HPDE6-E6E7 (cell line): Measurements from ENCODE around the gene PRPF38B.
A peak's percentile ranks its signal among the peaks of the same experiment; 100 is the strongest.

Experiments used
- DNase-seq: peaks from one replicate; pipeline ENCODE4 v3.0.0; 2011; ENCODE audit warnings: missing footprints; ENCODE audit errors: extremely low spot score

Gene PRPF38B

DNA sequence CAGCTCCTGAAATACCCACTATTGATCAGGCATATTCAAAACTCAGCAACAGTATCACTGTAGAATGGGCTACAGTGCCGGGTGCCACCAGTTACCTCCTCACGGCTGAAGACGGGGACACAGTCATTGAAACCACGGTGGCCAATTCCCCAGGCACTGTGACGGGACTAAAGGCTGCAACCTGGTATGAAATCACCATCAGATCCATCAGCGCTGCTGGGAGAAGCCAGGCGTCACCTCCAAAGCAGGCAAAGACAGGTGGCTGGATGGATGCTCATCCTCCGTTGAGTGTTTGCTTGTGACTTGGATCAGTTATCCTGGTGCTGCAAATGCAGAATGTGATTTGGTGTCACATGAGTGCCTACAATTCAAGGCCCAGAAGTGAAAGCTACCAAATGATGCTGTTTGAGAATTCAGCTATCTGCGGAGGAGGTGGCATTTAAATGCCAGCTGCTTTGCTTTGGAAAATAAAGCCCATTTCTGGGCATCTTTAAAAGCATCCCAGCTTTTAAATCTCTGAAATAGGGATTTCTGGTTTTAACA, 25.7 kb downstream of the PRPF38B start:
- DNase-seq, result no peak

DNA sequence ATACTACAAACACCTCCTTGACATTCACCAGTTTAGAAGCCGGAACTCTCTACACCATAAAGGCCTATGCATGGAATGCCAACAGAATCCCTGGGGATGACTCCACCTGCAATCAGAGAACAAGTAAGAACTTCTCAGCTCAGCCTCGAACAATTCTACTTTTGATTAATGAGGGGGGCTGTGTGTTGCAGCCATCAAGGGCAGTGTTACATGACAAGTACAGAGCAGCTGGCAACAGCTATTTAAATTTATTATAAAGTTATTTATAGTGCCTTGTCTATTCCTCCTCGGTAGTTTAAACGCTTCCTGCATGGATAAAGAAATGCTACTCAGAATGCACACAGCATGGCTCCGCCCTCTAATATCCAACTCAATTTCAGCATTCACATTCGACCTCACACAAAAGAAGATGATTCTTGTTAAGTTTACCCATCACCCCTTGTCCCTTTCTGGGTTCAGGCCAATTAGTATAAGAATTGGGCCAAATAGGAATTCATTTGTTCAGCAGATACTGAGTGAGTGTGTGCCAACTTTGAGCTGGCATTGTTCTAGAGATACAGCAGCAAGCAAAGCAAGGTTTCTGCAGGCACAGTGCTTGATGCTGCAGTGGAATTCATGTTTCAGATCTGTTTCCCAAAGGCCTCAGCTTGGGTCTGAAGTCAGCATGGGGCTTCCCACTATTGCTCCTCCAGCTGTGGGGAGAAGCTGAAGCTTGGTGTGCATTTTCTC, 27.0 kb downstream of the PRPF38B start:
- DNase-seq, result no peak

DNA sequence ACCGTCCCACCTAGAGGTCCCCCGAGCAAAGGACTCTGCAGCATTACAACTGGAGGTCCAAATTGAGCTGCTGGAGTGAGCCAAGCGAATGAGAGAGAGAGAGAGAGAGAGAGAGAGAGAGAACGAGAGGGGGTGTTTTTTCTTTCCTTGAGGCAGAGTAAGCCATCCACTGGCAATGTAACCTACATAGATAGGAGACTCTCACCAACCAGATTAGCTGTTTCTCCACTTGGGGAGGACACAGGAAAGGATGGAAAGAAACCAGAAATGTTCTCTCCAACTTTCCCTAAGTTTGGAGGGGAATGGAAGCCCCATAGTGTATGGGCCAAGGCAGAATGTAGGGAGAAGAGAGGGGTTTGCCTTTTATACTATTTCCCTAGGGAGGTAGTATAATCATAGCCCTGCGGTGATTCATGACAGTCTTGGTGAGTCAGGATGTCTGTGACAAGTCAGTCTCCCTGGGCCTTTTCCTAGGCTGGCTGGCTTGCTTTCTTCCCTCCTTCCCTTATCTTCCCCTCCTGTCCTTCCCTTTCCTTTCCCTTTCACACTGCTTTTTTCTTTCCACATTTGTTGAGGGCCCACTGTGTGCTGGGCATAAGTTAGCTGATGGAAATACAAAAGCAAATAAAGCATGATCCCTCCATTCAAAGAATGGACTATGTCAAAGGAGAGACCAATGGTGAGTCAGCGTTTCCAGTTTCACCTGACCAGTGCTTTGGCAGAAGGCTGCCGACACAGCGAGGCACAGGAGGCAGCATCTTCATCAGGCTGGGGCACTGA, 27.7 kb downstream of the PRPF38B start:
- DNase-seq, result peak; percentile 79

DNA sequence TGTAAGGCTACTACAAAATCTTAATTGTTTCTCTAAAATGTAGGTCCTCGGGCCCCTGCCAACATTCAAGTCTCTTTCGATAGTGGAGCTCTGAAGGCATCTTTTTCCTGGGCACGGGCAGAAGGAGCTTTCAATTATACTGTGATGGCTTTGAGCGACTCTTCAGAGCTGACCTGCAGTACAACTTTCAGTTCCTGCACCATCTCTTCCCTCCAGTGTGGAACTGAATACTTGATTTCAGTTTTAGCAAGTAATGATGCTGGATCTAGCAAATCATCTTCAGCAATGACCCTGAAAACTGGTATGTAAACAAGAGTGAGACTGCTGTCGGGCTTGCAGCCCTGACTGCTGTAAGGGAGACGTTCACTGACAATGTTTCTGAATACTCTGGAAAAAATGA, 30.2 kb downstream of the PRPF38B start:
- no peak for DNase-seq

DNA sequence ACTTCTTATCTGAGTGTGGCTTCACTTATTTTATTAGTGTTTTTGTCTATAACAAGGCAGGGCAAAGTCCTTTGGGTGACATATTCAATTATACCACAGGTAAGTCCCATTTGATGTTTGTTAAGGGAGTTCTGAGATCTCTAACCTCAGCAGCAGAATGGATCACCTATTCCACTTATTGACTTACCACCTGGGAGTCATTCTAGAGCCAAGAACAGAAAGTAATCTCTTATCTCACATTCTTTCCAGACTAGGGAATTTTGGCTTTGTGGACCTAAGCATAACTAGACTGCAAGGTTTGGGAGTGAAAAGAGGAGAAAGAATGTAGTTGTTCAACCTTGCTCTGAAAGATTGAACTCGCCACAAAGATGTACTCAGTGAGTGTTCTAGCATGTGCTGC, 33.8 kb downstream of the PRPF38B start:
- no peak for DNase-seq

DNA sequence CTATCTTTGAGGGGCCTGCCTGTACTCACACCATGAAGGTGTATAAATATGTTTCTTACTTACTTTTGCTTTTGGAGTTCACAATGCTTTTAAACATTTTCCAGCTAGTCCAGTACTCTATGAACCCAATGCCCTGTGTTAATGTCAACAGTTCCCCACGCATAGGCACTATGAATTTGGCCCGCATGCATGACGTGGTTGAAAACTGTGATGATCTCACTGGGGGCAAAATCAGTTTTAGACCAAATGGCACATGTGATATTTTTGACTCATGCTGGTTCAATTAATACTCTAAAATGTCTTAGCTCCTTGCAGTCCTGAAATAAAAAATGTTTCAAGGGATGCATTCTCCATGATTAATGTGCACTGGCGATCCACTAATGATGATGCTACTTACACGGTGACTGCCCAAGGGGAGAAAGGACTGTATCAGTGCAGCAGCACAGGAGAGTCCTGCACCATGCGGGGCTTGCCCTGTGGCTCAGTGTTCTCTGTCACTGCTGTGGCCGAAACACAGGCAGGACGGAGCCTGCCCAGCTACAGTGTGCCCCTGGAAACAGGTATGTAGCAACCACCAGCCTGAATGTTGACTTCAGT, 36.3 kb downstream of the PRPF38B start:
- DNase-seq, result no peak

DNA sequence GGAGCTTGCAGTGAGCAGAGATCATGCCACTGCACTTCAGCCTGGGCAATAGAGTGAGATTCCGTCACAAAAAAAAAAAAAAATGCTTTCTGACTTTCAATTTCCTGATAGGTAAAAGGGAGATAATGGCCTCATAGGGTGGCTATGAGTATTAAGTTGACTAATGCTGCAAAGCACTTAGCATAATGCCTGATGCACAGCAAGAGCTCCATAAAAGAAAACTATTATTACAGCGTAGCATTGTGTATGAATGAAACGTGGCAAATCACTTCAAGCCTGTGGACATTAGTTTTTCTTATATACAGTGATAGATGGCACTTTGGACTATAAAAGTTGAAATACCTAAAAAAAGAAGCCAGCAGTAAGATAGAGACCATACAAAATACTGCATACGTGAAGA, 37.4 kb downstream of the PRPF38B start:
- DNase-seq, result no peak

DNA sequence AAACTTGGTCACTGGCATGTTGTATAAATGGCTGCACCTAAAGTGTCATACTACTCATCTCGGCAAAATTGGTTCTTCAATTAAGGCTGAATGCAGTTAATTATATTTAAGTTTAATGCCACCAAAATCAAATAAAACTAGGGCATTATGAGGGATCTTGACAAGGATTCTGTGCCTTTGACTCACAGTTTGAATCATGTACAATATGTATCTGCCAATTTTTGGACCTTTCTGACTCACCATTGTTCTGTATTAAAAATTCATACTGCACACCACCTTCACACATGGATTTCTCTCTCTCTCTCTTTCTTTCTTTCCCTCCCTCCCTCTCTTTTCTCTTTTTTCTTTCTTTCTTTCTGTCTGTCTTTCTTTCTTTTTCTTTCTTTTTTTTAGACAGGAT, 40.3 kb downstream of the PRPF38B start:
- DNase-seq, result no peak

DNA sequence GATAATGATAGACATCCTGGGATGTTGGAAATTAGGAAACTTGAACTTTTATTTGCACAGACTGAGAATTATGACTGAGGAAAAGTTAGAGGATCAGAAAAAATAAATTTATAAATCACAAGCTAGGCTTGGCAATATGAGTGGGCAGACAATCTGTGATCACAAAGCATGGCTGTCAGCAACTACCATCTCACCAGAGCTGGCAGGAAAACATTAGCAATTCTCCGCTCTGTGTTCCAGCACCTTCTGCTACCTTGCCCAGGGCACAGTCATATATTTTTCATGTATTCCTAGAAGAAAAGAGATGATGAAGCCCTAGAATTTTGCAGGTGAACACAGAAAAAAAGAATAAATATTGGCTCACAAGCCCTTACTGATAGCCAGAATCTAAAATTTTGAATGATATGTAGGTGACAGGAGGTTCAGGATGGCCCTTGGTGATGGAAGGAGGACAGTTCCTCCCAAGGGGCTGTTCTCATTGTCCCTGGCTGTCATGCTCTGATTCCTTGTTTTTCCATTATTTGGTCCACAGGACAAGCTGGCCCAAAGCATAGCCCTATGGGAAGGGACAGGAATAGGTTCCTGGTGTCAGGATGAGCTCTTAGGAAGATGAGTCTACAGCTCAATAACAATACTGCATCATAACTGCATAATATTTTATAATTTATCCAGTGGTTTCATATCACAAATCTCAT, 42.2 kb downstream of the PRPF38B start:
- DNase-seq, result no peak

DNA sequence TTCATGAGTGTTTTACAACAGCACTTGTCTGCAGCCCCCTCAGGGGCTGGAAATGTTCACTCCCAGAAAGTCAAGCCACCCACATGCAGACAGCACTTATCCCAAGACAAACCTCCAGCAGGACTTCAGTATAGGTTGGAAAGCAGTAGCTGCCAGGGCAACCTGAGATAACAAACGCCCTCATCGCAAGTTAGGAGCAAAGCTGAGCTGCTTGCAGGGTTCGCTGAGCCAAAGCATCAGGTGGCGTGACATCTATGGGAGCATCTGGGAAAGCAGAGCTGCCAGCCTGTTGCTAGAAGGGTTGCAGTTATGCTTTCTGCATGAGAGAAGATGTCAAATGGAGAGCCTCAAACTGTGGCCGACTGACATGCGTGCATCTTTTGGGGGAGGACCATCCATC, 50.1 kb downstream of the PRPF38B start:
- DNase-seq, result no peak

DNA sequence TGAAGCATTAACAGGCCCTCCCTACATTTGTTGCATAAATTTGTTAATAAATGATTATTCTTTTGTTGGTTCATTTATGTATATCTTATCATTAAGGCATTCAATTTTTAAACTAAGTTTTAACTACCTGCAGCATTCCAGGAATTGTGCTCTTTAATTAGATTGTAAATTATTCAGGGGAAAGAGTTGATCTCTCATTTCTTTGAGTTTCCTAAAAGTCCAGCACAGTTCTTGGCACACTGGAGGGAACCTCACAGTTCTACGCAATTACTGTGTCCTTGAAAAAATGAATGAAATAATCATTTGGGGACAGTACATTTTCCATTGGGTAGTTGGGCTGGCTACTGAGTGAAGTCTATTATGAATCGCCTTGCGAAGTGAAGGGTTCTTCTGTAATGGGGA, 53.9 kb downstream of the PRPF38B start:
- DNase-seq, result no peak

DNA sequence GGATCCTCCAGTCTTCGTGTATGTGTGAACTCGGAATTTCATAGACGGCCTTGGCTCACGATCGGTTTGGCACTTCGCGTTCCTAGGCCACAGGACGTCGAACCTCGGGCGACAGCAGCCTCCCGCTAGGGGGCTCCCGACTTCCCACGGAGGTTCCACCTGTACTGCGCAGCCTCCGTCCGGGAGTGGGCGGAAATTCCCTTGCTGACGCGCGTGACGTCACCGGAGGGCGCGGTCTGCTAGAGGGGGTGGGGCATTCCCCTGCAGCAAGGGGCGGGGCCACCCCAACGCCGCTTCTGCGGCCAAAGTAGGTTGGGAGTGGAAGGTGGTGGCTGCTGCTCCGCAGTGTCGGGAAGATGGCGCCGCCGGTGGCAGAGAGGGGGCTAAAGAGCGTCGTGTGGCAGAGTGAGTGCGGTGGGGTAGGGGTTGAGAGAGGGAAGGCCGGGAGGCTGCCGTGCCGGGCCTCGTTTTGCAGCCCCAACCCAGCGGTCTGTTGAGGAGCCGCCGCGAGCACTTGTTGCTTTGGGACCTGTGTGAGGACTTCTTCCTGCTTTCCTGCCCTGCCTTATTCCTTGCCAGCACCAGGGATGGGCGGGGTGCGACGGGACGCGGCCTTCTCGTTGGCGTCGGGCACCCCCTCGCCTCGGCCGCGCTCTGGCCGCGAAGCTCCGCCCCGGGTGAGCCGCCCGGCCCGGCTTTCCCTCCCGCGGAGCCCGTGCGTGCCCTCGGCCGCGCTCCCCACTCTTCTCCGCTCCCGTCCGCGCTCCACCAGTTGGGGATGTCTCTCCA, 54.5 kb downstream of the PRPF38B start, which contains the start of gene STXBP3:
Gene STXBP3, plus strand, starts transcription at position 293 of the 789 bp plus-strand sequence. Its CDS starts 64 bp downstream, at position 357.
- peak; percentile 88 for DNase-seq

DNA sequence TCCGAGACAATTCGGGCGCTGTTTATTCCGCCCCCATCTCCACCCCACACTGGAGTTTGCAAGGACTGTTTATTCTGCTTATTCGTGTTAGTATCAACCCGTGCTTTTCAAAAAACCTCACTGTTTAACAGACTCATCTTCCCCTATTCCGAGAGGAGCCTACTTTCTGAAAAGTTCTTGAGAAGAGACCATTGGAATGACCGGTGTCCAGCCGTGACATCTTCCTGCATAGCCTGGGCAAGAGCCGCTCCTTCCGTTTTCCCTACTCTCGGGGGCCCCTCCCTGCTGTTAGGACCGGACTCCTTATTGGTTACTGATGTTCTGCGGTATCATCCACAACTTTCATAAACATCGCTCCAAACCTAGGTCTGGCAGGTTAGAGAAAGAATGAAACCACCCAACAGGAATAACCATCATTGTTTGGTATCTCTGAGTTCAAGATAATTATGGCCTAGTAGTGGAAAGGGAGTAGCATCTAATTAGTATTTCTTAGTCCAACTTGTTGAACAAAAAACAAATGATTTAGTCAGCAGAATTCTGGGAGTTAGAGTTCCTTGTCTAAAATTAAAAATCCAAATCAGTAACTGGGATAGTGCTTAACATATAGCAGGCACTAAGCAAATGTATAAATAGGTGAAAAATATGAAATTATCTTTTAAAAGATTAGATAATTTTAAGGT, 55.2 kb downstream of the PRPF38B start:
- DNase-seq, result peak; percentile 79

DNA sequence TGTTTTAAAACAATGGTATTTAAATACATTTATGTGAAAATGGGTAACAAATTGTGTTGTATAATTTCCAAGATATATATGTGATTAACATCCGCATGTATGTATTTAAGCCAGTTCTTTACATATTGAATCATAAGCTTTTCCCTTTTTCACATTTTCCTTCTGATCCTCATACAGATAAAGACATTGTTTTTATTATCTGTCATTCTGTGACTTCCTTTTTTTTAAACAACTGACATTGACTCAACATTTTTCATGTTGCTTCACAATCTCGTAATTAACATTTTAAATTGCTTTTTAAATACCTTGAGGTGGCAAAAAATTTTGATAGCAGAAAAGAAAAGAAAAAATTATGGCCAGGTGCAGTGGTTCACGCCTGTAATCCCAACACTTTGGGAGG, 55.8 kb downstream of the PRPF38B start:
- no peak for DNase-seq

DNA sequence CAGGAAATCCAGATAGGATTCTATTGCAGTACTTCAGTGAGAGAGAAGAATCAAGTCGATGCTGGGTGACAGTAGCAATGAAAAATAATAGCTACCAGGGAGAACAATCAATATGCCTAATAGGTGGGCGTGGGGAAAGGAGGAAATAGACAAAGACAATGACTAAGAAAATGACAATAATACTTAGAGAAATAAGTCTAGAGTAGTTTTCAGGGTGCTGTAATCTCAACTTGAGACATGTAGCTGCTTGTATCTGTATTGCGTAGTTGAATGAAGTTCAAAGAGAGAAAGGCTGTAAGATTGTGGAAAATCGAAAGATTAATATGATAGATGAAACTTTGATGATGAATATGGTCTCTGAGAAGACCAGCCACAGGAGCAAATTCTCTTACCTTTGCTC, 57.0 kb downstream of the PRPF38B start:
- DNase-seq, result no peak

DNA sequence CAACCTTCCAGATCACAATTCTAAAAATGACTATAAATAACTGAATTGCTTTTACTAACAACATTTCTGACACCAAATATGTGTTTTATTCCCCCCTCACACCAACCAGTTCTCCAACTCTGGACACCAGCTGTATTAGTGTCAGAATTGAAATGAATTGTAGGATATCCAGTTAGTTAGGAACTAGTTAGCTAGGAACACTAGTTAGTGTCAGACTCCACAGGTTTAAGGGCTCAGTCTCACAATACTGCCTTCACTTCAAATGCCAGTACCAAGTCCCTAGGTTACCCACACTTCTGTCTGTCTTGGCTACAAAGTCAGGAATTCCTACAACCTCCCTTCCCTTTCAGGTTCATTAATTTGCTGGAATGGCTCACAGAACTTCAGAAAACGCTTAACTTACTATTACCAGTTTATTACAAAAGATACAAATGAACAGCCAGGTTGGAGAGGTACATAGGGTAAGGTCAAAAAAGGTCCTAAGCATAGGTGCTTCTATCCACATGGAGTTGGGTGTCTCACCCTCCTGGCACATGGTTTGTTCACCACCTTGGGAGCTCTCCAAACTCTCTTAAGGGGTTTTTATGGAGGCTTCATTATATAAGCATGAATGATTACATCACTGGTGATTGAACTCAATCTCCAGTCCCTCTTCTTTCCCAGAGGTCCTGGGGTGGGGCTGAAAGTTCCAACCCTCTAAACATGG, 58.5 kb downstream of the PRPF38B start:
- DNase-seq, result no peak
